ENCODE data around the gene AP4M1.

Gene AP4M1

DNA sequence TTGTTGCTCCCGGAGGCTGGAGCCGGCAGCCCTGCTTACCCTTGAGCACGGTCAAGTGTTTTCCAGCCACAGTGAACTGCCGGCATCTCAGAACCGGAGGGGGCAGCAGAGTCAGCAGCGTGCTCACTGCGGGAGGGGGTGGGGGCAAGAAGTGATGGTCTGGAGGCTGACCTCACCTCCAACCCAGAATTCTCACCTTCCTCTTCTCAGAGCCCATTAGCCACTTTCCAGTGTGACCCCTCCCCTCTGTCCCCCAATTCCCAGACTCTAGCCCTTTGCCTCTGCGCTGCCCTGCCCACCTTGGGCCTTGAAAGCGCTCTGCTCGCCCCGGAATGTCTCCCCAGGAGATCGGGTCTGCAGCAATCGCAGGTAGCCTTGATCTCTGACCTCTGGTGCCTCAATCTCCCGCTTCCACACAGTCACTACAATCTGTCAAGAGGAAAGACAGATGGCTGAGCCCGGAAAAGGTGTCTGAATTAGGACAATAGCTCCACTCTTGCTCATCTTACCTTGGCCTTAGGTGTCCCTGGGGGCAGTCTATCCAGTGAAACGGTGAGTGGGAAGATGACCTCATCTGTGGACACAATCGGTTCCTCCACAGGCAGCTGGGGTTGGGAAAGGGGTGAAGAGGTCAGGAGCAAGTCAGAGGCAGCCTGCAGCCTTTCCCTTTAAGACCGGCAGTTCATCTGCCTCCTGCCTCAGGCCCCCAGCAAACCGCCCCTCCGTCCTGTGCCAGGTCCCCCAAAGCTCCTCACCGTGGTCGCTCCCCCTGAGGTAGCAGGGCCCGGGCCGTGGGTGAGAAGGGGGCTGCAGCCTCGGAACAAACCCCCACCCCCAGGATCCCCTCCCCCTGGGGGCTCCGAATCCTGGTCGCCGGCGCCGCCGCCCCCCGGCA is 56.1 kb downstream of the AP4M1 start:
- ATAC-seq, result peak; percentile 51
- TF ChIP-seq PATZ1 (CRISPR knock-in tag; IDR thresholded peaks at IDR 0.05; ENCODE audit: borderline replicate concordance), result peak; percentile 83; the same call in 1 of the 2 replicates
- TF ChIP-seq ZFP30 (CRISPR knock-in tag; IDR thresholded peaks at IDR 0.05), result no peak
